ENCODE data around the gene TSPAN18. TPM values are rescaled to one million over a fixed set of nuclear protein-coding genes. Genes with fewer than 3 reads are reported as not detected.

The TSPAN18 gene
- total RNA-seq, 4 donors from 2014 or later, result 3.6 to 12.4 (median 8.2) TPM

DNA sequence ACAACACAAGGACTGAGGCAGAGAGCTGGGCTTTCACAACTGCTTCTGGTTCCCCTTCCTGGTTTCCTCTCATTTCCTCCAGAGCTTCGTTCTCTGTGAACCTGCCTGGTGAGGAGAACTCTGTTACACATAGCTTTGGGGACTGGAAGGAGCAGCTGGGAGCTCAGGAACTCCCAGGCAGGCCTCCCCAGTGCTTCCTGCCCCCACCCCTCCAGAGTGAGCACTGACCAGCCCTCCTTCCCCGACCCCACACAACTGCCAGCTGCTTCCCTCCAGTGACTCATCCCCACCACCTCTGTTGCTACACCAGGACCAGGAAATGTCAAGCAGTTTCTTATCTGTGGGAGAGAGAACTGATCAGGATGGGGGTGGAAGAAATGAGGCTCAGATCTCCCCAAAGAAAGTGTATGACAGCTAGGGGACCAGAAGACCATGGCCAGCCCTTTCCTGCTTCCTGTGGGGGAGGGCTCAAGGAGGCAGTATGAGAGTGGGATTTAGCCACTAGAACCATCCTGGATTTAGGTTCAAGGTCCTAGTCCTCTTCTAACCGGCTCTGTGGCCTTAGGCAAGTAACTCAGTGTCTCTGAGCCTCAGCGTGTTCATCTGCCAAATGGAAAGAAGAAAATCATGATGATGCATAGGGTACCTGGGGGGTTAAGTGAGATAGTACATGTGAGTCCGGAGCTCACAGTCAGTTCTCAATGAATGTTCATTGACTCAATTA lies 228.4 kb downstream of the TSPAN18 start:
- peaks cover 27 to 55% of the 10 kb centered on the region in 2 donors for H3K4me1 ChIP-seq
- TF ChIP-seq POLR2A (IDR thresholded peaks at IDR 0.05) (no peak), CTCF (IDR thresholded peaks at IDR 0.05) (no peak)
- no peaks in the 10 kb centered on the region for H3K36me3 ChIP-seq
- no peak overlapping the region for H3K4me3 ChIP-seq (replicated peaks in 1 of 3)
- no peaks in the 10 kb centered on the region for H3K9me3 ChIP-seq
- no peaks in the 10 kb centered on the region for H3K27me3 ChIP-seq
- 63 to 65% methylated on average over 5 of the region's 5 CpGs for WGBS, 2 donors
- peak overlapping the region in 2 of 3 donors; percentile 21 to 41 for H3K27ac ChIP-seq
- intact Hi-C loops (cut with DNase I), result no loop called here
- DNase-seq, result peak; percentile 37 to 48

DNA sequence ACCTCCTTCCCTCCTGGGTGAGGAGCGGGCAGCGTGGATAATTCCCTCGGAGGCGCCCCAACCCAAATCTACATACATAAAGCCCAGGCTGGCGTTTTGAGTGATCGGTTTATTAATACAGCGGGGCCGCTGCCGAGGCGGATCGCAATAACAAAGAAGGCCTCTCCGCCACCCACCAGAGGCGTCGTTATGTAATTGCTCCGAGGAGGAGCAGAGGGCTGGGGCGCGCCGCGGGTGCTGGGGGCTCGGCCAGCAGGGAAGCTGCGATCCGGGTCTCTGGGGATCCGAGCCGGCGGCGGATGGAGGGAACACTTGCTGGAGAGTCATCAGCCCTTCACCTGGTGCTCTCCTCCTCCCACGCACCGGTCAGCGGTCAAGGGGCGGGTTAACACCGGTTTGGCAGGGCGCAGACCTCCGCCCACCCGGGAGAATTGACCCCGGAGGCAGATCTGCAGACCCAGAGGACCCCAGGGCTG lies 230.3 kb downstream of the TSPAN18 start:
- H3K27ac ChIP-seq, result no peak overlapping the region

DNA sequence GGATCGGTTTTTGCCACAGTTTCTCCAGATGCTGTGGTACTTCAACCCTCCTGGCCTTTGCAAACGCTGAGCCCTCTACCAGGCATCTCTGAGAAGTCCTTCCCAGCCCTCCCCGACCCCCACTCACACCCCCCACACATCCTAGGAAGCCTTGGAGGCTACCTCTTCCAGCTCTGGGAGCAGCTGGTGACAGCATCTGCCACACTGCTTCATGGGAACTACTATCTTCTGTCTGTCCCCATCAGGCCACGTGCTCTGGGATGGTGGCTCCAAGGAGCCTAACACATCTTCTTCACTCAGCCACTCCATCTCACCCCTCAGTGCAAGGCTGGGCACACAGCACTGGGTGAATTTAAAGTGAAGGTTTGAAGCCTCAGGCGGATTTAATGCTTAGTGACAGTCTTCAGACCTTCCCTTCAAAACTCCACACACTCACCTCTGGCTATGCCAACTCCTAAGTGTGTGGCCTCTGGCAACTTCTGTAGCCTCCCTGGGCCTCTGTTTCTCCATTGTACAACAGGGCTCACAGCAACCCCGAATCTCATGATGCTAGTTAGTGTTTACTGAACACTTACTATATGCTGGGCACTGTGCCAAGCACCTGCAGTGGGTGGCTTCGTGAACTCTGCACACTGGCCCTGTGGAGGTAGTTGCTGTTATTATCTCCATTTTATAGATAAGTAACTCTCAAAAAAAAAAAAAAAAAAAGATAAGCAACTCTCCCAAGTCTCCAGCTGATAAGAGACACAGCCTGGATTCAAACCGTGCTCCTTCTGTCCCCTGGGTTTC lies 231.2 kb downstream of the TSPAN18 start:
- TF ChIP-seq CTCF (IDR thresholded peaks at IDR 0.05), result no peak
- no peak for TF ChIP-seq POLR2A (IDR thresholded peaks at IDR 0.05)
- Histone ChIP-seq H3K27me3 (no peaks in the 10 kb centered on the region), H3K36me3 (no peaks in the 10 kb centered on the region), H3K27ac (no peak overlapping the region), H3K9me3 (no peaks in the 10 kb centered on the region), H3K4me3 (replicated peaks in 1 of 3) (no peak overlapping the region), H3K4me1 (peaks cover 20 to 34% of the 10 kb centered on the region in 2 donors)
- intact Hi-C loops (cut with DNase I), result no loop called here
- 79 to 80% methylated on average over 8 of the region's 8 CpGs for WGBS, 2 donors
- DNase-seq, result no peak

More for the DNA sequence above, 230.3 kb downstream of the TSPAN18 start:
- intact Hi-C loops (cut with DNase I), result no loop called here
- DNase-seq, result peak in 1 of 2 donors; percentile 35
- no peak overlapping the region for H3K4me3 ChIP-seq (replicated peaks in 1 of 3)
- TF ChIP-seq CTCF (IDR thresholded peaks at IDR 0.05) (no peak), POLR2A (IDR thresholded peaks at IDR 0.05) (no peak)
- no peaks in the 10 kb centered on the region for H3K36me3 ChIP-seq
- WGBS, 2 donors, result 34 to 47% methylated on average over 22 to 24 of the region's 35 CpGs
- no peaks in the 10 kb centered on the region for H3K27me3 ChIP-seq
- H3K4me1 ChIP-seq, result peaks cover 20 to 43% of the 10 kb centered on the region in 2 donors
- H3K9me3 ChIP-seq, result no peaks in the 10 kb centered on the region

GRCh38 chr11:44959064-44959463 lies 232.3 kb downstream of the TSPAN18 start:
- H3K27ac ChIP-seq, result peak overlapping the region in 2 of 3 donors; percentile 10 to 12
- H3K4me1 ChIP-seq, result peaks cover 13 to 27% of the 10 kb centered on the region in 2 donors
- no peak for DNase-seq
- H3K4me3 ChIP-seq (replicated peaks in 1 of 3), result no peak overlapping the region
- 88 to 96% methylated on average over 3 of the region's 3 CpGs for WGBS, 2 donors
- TF ChIP-seq CTCF (IDR thresholded peaks at IDR 0.05) (no peak), POLR2A (IDR thresholded peaks at IDR 0.05) (no peak)
- H3K27me3 ChIP-seq, result no peaks in the 10 kb centered on the region
- H3K36me3 ChIP-seq, result no peaks in the 10 kb centered on the region
- no peaks in the 10 kb centered on the region for H3K9me3 ChIP-seq
- intact Hi-C loops (cut with DNase I), result no loop called here

Measured in thyroid gland (tissue), 4 donors.